GM10248 (cell line): Measurements from ENCODE around the gene USP34.
A peak's percentile ranks its signal among the peaks of the same experiment; 100 is the strongest.
"Not testable (repeated sequence)": the region's sequence is repeated elsewhere in the genome, so short reads cannot be mapped to it uniquely, and the experiment has no call there.

Source experiments
- CTCF ChIA-PET: fragments of 300-600 bp; sonication (Branson Sonifier 250); formaldehyde crosslinking; extraction: SDS; loops from one replicate; lab custom pipeline; 2021; ENCODE audit warnings: antibody characterized with exemption; lab: Yijun Ruan, JAX
- POLR2A ChIA-PET: fragments of 350-650 bp; sonication (Branson Sonifier 250); formaldehyde crosslinking; extraction: SDS; loops from one replicate; lab custom pipeline; 2020; ENCODE audit warnings: antibody characterized with exemption; lab: Yijun Ruan, JAX
- DNase-seq: peaks from one replicate; pipeline ENCODE4 v3.0.0; 2012; ENCODE audit errors: extremely low spot score
- TF ChIP-seq, protein P1 (sequence below): IDR thresholded peaks from 2 replicates; pipeline ENCODE4 v1.5.1; 2012; ENCODE audit warnings: mild to moderate bottlenecking, low read depth; ENCODE audit errors: extremely low read depth, missing control alignments, control extremely low read depth

USP34 gene

DNA sequence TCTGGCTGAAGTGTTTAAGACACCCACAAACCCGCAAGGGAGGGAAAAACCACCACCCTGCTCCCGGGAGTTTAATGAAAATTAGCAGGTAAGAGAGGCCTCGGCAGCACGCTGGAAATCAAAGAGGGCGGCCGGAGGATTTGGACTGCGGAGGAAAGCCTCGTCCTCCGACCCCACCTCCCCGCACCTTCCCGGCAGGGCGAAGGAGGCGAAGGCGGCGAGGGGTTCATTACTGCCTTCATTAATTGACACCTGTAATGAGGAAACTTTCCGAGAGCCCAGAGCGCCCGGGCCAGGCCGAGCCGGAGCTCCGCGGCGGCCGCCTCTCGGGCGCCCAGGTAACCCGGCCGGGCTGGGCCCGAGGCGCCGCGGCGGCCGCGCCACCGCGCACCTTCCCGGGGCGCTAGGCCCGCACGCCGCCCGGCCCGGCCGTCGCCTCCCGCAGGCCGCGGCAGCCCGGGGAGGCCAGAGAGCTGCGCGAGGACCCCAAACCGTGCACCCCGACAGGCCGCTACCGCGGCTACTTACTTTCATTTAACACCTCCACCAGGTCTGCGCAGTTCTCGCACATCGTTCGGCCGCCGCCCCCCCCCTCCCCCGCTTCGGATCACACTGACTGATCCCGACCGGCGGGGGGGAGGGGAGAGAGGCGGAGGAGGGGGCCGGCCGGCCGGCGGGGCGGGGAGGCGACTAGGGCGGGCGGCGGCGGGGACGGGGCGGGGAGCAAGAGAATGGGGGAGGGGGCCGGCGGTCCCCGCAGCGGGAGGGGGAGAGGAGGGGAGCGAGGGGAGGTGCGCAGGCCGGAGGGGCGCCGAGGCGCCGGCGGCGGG lies 550 bp downstream of the USP34 start:
- peak; percentile 85 for DNase-seq
- CTCF ChIA-PET: interaction anchor here (1.0 to 2.0 kb wide), 2 partner anchors 11 to 44 kb away, joined by 4 read pairs; no protein-coding TSS in a partner anchor
- POLR2A ChIA-PET: interaction anchor here (0.6 kb wide), 1 partner anchor 40 kb away, joined by 5 read pairs; no protein-coding TSS in a partner anchor
- TF ChIP-seq, protein P1, sequence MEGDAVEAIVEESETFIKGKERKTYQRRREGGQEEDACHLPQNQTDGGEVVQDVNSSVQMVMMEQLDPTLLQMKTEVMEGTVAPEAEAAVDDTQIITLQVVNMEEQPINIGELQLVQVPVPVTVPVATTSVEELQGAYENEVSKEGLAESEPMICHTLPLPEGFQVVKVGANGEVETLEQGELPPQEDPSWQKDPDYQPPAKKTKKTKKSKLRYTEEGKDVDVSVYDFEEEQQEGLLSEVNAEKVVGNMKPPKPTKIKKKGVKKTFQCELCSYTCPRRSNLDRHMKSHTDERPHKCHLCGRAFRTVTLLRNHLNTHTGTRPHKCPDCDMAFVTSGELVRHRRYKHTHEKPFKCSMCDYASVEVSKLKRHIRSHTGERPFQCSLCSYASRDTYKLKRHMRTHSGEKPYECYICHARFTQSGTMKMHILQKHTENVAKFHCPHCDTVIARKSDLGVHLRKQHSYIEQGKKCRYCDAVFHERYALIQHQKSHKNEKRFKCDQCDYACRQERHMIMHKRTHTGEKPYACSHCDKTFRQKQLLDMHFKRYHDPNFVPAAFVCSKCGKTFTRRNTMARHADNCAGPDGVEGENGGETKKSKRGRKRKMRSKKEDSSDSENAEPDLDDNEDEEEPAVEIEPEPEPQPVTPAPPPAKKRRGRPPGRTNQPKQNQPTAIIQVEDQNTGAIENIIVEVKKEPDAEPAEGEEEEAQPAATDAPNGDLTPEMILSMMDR: no peak

DNA sequence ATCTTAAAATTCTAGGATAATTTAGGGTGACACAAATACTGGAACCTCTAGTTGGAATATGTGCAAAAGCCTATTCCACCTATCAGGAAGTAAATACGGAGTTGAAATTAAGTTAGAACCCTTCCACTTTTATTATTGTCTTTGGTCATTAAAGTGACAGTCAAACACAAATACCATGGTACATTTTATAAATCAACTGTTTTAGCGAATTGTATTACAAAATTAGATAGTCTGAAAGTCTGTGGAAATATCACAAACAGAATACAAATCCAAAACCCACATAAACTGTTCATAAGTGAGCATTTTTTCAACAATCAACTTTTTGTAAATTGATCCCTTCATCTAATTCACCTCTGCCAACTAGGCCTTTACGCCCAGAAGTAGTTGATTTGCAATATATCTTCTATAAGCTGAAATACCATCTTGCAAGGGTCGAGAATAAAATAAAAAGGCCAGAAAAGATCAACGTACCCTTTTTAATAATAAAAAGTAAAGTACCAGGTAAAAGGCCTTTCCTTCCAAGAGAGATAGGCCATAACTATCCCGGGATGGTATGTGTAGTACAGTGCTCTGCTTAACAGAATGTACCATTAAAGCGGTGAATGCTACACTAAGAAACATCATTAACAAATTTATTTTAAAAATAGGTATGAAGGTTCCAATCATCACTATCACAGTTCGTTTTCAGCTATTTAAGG lies 1.3 kb downstream of the USP34 start:
- ChIA-PET POLR2A (no interaction called here), CTCF (interaction anchor here (0.9 to 2.0 kb wide), 3 partner anchors 10 to 44 kb away, joined by 3 to 4 read pairs (median 4); no protein-coding TSS in a partner anchor)
- TF ChIP-seq, protein P1: no peak
- no peak for DNase-seq

DNA sequence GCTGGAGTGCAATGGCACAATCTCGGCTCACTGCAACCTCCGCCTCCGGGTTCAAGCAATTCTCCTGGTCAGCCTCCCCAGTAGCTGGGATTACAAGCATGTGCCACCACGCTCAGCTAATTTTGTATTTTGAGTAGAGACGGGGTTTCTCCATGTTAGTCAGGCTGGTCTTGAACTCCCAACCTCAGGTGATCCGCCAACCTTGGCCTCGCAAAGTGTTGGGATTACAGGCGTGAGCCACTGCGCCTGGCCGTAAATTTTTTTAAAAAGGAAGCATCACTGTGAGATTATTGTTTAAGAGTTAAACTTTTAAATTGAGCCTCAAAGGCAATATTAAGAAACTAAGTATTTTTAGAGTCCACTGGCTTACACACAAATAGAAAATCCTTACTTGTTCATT lies 2.7 kb downstream of the USP34 start:
- not testable (repeated sequence) for DNase-seq
- CTCF ChIA-PET: interaction anchor here (2.2 kb wide), 1 partner anchor 42 kb away, joined by 8 read pairs; no protein-coding TSS in a partner anchor
- POLR2A ChIA-PET: interaction anchor here (0.7 kb wide), 1 partner anchor 1467 kb away, joined by 3 read pairs; no protein-coding TSS in a partner anchor

DNA sequence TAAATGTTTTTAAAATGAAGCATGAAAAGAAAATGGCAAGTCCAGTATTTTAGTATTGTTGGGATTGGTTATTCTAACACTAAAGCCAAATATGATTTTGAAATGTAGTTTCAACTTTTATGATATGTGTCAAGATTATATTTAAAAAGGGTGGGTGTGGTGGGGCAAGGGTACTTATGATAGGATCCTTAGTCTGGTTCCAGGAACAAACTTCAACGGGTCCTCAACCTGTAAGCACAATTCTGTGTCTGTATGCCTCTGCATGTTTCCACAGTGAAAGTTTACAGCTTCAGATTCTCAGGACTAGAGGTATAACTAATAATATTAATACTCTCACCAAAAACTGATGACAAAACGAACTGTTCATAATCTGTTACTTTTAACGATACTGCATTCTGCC lies 5.8 kb downstream of the USP34 start:
- POLR2A ChIA-PET: interaction anchor here (0.7 kb wide), 1 partner anchor 39 kb away, joined by 3 read pairs; no protein-coding TSS in a partner anchor
- TF ChIP-seq, protein P1: no peak
- no peak for DNase-seq
- CTCF ChIA-PET: interaction anchor here (1.2 kb wide), 1 partner anchor 39 kb away, joined by 7 read pairs; no protein-coding TSS in a partner anchor

DNA sequence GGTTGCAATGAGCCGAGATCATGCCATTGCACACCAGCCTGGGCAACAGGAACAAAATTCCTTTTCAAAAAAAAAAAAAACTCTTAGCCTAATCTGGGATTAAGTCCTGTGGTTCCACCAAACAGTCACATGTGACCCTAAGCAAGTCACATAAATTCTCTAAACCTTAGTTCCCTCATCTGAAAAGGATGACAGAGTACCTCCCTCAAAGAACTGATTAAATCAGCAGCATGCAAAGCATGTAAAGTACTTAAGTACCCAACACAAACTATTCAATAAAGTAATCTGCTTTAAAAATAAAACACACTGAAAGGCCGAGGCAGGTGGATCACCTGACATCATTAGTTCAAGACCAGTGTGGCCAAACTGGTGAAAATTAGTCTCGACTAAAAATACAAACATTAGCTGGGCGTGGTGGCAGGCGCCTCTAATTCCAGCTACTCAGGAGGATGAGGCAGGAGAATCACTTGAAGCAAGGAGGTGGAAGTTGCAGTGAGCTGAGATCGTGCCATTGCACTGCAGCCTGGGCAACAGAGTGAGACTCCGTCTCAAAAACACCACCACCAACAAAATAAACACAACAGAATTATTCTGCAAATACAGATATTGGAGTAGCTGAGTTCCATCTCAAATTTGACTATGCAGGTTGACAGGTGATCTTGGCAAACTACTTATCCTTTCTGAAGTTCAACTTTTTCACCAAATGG lies 7.0 kb downstream of the USP34 start:
- CTCF ChIA-PET: interaction anchor here (1.2 to 1.7 kb wide), 2 partner anchors 10 to 38 kb away, joined by 4 to 6 read pairs; no protein-coding TSS in a partner anchor
- DNase-seq: no peak
- POLR2A ChIA-PET: no interaction called here
- TF ChIP-seq, protein P1: no peak

DNA sequence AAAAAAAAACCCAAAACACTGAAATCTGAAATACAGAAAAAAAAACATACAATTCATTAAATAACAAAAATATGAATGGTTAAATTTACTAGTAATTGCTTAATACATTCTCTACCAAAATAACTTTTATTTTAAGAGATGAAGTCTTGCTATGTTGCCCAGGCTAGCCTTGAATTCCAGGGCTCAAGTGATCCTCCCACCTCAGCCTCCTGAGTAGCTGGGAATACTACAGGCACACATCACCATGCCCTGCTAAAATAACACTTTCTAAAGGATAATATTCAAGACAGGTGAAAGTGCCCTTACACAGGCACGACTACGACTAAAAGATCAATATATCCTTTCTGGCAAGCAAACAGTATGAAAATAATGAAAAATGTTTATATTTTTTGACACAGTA lies 9.5 kb downstream of the USP34 start:
- TF ChIP-seq, protein P1: no peak
- POLR2A ChIA-PET: no interaction called here
- no peak for DNase-seq
- CTCF ChIA-PET: interaction anchor here (1.1 to 1.5 kb wide), 3 partner anchors 17 to 35 kb away, joined by 3 to 5 read pairs (median 3); no protein-coding TSS in a partner anchor
